Caco-2 (cell line): Measurements from ENCODE around the gene CD2AP. TPM values are rescaled to one million over a fixed set of nuclear protein-coding genes. Genes with fewer than 3 reads are reported as not detected.

ENCODE experiments used
- BruUV-seq: library from RNA; stranded (reverse); fragments of 400-500 nt; replicated peaks from 2 replicates; lab custom pipeline; 2021; lab: Mats Ljungman, UMichigan
- CTCF ChIA-PET: fragments of 300-600 bp; sonication (Branson Sonifier 250); formaldehyde crosslinking; loops from one replicate; lab custom pipeline; 2022; ENCODE audit warnings: antibody characterized with exemption; lab: Charles Lee
- POLR2A ChIA-PET: fragments of 300-600 bp; sonication (Branson Sonifier 250); formaldehyde crosslinking; loops from one replicate; lab custom pipeline; 2022; ENCODE audit warnings: antibody characterized with exemption; lab: Charles Lee
- DNase-seq, 2 experiments: peaks; one replicate each; pipeline versions ENCODE4 v3.0.0 to v3.0.0-alpha.2; 2020 to 2022
- H3K27me3 ChIP-seq: replicated peaks from 2 replicates; pipeline ENCODE4 v1.6.0; 2011; ENCODE audit warnings: low read length; ENCODE audit not compliant: control insufficient read depth, insufficient read depth
- H3K36me3 ChIP-seq: 2 replicates; pipeline ENCODE4 v1.5.1; 2011; ENCODE audit warnings: low read length; ENCODE audit not compliant: control insufficient read depth, insufficient read depth
- H3K4me1 ChIP-seq: fragments of 250-450 bp; sonication (Bioruptor Pico); 2 replicates; pipeline ENCODE4 v1.5.1; 2020; ENCODE audit warnings: mild to moderate bottlenecking
- H3K4me3 ChIP-seq: 2 replicates; pipeline ENCODE4 v1.5.1; 2011; ENCODE audit warnings: low read depth, mild to moderate bottlenecking, control low read depth, low read length
- H3K9me3 ChIP-seq: fragments of 250-450 bp; sonication (Bioruptor Pico); 2 replicates; pipeline ENCODE4 v1.5.1; 2020; ENCODE audit warnings: mild to moderate bottlenecking, moderate library complexity
- H3K27ac Mint-ChIP-seq: one replicate; pipeline ENCODE4 v1.8.0; 2022; ENCODE audit warnings: mixed read lengths; ENCODE audit not compliant: unreplicated experiment
- H3K27me3 Mint-ChIP-seq: one replicate; pipeline ENCODE4 v1.8.0; 2022; ENCODE audit warnings: mixed read lengths; ENCODE audit not compliant: insufficient read depth, unreplicated experiment
- H3K36me3 Mint-ChIP-seq: one replicate; pipeline ENCODE4 v1.8.0; 2022; ENCODE audit warnings: mild to moderate bottlenecking, mixed read lengths; ENCODE audit not compliant: insufficient read depth, unreplicated experiment
- H3K4me1 Mint-ChIP-seq: one replicate; pipeline ENCODE4 v1.8.0; 2022; ENCODE audit warnings: low read depth, mixed read lengths; ENCODE audit not compliant: unreplicated experiment
- H3K4me3 Mint-ChIP-seq: one replicate; pipeline ENCODE4 v1.8.0; 2022; ENCODE audit warnings: mild to moderate bottlenecking, moderate library complexity, mixed read lengths; ENCODE audit not compliant: unreplicated experiment
- H3K9me3 Mint-ChIP-seq: one replicate; pipeline ENCODE4 v1.8.0; 2022; ENCODE audit warnings: mixed read lengths; ENCODE audit not compliant: unreplicated experiment
- intact Hi-C: fragments of 100-400 bp; cut with micrococcal nuclease; formaldehyde crosslinking; loops from one replicate; pipeline ENCODE4 v1.10.0; 2022; ENCODE audit not compliant: unreplicated experiment
- total RNA-seq: library from RNA; stranded (reverse); gene quantifications from 2 replicates; pipeline ENCODE4 v1.2.3, GENCODE V29; 2022
- TF ChIP-seq, protein P1 (sequence below), 2 experiments: fragments of 200-600 bp in 1 of 2; IDR thresholded peaks; 1 replicate in 1 of 2; 2 replicates in 1 of 2; pipeline versions ENCODE4 v1.5.1 to v1.8.0; 2011 to 2022; ENCODE audit warnings: antibody characterized with exemption in 1 of 2, control low read depth in 1 of 2, inconsistent platforms in 1 of 2, low read depth in 1 of 2, low read length in 1 of 2, mild to moderate bottlenecking in 1 of 2, moderate library complexity in 1 of 2; ENCODE audit not compliant: insufficient read depth in 1 of 2, severe bottlenecking in 1 of 2, unreplicated experiment in 1 of 2

The CD2AP gene
- total RNA-seq, 1 experiment from 2014 or later = 65.3 TPM

DNA sequence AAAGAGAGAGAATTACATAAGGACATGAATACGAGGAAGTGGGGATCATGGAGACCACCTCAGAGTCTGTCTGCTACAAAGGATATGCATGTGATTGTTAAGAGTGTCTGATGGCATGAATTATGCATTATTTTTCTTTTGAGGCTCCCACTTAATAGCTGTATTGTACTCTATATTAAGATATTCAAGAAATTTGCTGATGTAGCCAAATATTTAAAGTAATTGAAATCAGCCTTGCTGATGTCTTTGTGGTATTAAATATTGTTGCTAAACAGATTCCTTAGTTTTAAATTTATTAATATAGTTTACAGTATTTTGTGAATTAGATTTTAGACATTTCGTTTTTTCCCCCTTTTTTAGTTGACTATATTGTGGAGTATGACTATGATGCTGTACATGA lies 25.3 kb downstream of the CD2AP start:
- H3K27me3 Mint-ChIP-seq = no peaks in the 10 kb centered on the region
- peaks cover 10% of the 10 kb centered on the region for H3K9me3 Mint-ChIP-seq
- CTCF ChIA-PET = no interaction called here
- POLR2A ChIA-PET = no interaction called here
- peak overlapping the region; percentile 29 for H3K27ac Mint-ChIP-seq
- no peaks in the 10 kb centered on the region for H3K27me3 ChIP-seq
- H3K4me1 Mint-ChIP-seq = peaks cover 7% of the 10 kb centered on the region
- TF ChIP-seq, protein P1, sequence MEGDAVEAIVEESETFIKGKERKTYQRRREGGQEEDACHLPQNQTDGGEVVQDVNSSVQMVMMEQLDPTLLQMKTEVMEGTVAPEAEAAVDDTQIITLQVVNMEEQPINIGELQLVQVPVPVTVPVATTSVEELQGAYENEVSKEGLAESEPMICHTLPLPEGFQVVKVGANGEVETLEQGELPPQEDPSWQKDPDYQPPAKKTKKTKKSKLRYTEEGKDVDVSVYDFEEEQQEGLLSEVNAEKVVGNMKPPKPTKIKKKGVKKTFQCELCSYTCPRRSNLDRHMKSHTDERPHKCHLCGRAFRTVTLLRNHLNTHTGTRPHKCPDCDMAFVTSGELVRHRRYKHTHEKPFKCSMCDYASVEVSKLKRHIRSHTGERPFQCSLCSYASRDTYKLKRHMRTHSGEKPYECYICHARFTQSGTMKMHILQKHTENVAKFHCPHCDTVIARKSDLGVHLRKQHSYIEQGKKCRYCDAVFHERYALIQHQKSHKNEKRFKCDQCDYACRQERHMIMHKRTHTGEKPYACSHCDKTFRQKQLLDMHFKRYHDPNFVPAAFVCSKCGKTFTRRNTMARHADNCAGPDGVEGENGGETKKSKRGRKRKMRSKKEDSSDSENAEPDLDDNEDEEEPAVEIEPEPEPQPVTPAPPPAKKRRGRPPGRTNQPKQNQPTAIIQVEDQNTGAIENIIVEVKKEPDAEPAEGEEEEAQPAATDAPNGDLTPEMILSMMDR (IDR thresholded peaks at IDR 0.05; ENCODE audit: insufficient read depth in 1 of 2, low read depth in 1 of 2, low read length in 1 of 2, severe bottlenecking in 1 of 2, unreplicated experiment in 1 of 2) = no peak
- H3K36me3 ChIP-seq = no peaks in the 10 kb centered on the region
- H3K4me3 Mint-ChIP-seq = no peak overlapping the region
- intact Hi-C loops = no loop called here
- no peak for DNase-seq
- peaks cover 15% of the 10 kb centered on the region for H3K36me3 Mint-ChIP-seq
- BruUV-seq = no TSS peak
- H3K9me3 ChIP-seq = no peaks in the 10 kb centered on the region
- H3K4me3 ChIP-seq = no peak overlapping the region
- H3K4me1 ChIP-seq = peaks cover 4% of the 10 kb centered on the region; the same call in 1 of the 2 replicates

DNA sequence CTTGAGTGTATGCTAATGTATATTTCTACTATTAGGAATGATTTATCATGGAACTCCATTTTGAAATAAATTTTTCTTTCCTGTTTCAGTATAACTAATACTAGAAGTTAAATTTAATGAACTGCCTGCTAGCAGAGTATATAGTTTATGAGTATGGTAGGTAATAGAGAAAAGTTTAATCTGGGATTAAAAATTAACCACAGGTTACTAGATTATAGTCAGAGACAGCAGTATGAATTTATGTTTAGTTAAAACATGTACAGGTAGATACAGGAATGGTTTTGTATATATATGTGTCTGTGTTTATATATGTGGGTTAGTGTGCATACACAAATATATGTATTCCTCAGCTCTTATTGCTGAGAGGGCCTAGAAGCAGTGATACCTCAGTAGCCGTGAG lies 32.3 kb downstream of the CD2AP start:
- TF ChIP-seq, protein P1 (IDR thresholded peaks at IDR 0.05; ENCODE audit: insufficient read depth in 1 of 2, low read depth in 1 of 2, low read length in 1 of 2, severe bottlenecking in 1 of 2, unreplicated experiment in 1 of 2) = no peak
- no peak overlapping the region for H3K4me3 ChIP-seq
- Mint-ChIP-seq H3K9me3 (peaks cover 29% of the 10 kb centered on the region), H3K27me3 (no peaks in the 10 kb centered on the region), H3K4me3 (no peak overlapping the region), H3K36me3 (peaks cover 58% of the 10 kb centered on the region), H3K4me1 (no peaks in the 10 kb centered on the region), H3K27ac (no peak overlapping the region)
- no TSS peak for BruUV-seq
- ChIA-PET CTCF (no interaction called here), POLR2A (no interaction called here)
- H3K27me3 ChIP-seq = no peaks in the 10 kb centered on the region
- H3K9me3 ChIP-seq = peaks cover 14% of the 10 kb centered on the region
- intact Hi-C loops = no loop called here
- H3K36me3 ChIP-seq = no peaks in the 10 kb centered on the region
- H3K4me1 ChIP-seq = peaks cover 12% of the 10 kb centered on the region; the same call in 1 of the 2 replicates
- DNase-seq = no peak

DNA sequence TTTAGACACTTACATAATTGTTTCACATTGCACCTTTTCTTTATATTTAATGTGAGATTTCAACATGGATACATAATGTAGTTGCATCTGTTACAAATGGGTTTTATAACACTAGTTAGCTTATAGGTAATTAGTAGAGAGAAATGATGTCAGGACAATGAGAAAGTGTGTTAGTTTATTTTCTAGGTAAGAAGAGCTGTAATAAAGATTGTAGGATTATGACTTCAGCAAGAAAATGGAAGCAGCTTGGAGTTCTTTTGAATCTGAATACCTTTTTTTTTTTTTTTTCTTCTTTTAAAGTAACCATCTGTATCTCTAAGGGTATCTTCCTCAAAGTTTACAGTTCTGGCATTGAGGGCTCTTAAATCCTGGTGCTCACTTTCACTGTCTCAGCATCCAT lies 35.3 kb downstream of the CD2AP start:
- POLR2A ChIA-PET = no interaction called here
- peaks cover 48% of the 10 kb centered on the region for H3K36me3 Mint-ChIP-seq

More for the DNA sequence above, 35.3 kb downstream of the CD2AP start:
- BruUV-seq = no TSS peak
- H3K9me3 Mint-ChIP-seq = peaks cover 19% of the 10 kb centered on the region
- H3K27ac Mint-ChIP-seq = no peak overlapping the region
- peaks cover 14% of the 10 kb centered on the region for H3K9me3 ChIP-seq
- H3K4me1 ChIP-seq = peaks cover 9% of the 10 kb centered on the region; the same call in 1 of the 2 replicates
- no peak overlapping the region for H3K4me3 ChIP-seq
- H3K4me3 Mint-ChIP-seq = no peak overlapping the region
- CTCF ChIA-PET = no interaction called here
- intact Hi-C loops = no loop called here
- no peaks in the 10 kb centered on the region for H3K27me3 Mint-ChIP-seq
- TF ChIP-seq, protein P1 (IDR thresholded peaks at IDR 0.05; ENCODE audit: insufficient read depth in 1 of 2, low read depth in 1 of 2, low read length in 1 of 2, severe bottlenecking in 1 of 2, unreplicated experiment in 1 of 2) = no peak
- H3K4me1 Mint-ChIP-seq = no peaks in the 10 kb centered on the region
- DNase-seq = no peak
- H3K36me3 ChIP-seq = no peaks in the 10 kb centered on the region
- no peaks in the 10 kb centered on the region for H3K27me3 ChIP-seq
